ENCODE data around the gene SPAG16. TPM values are rescaled to one million over a fixed set of nuclear protein-coding genes. Genes with fewer than 3 reads are reported as not detected.
"Not testable (repeated sequence)": the region's sequence is repeated elsewhere in the genome, so short reads cannot be mapped to it uniquely, and the experiment has no call there.

SPAG16 gene
- polyA plus RNA-seq, 3 donors = 67.5 to 76.2 (median 73.5) TPM

- DNase-seq (ENCODE audit: low read depth in 3 of 3, low spot score in 2 of 3) = no peak
Measured at GRCh38 chr2:213980883-213981282, 696.6 kb downstream of the SPAG16 start.

DNA sequence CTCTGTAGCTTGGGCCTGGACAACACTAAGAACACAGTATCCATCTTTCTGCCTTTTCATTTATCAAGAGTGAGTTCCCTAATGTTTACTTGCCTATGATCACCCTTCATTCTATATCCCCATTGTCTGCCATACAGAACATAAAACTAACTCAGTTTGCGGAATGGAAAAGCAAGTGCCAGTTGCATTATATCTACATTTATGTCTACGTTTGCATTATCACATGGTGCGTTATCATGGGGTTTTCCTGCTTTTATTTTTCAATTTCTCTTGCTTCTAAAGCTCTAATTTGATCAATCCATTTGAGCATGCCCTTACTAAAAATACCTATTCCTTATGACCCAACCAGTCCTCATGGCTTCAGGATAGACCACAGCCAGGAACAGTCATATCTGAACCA is 704.9 kb downstream of the SPAG16 start:
- no peak for DNase-seq (ENCODE audit: low read depth in 3 of 3, low spot score in 2 of 3)

- DNase-seq (ENCODE audit: low read depth in 3 of 3, low spot score in 2 of 3) = no peak
Measured at GRCh38 chr2:213991453-213992108, 707.3 kb downstream of the SPAG16 start.

DNA sequence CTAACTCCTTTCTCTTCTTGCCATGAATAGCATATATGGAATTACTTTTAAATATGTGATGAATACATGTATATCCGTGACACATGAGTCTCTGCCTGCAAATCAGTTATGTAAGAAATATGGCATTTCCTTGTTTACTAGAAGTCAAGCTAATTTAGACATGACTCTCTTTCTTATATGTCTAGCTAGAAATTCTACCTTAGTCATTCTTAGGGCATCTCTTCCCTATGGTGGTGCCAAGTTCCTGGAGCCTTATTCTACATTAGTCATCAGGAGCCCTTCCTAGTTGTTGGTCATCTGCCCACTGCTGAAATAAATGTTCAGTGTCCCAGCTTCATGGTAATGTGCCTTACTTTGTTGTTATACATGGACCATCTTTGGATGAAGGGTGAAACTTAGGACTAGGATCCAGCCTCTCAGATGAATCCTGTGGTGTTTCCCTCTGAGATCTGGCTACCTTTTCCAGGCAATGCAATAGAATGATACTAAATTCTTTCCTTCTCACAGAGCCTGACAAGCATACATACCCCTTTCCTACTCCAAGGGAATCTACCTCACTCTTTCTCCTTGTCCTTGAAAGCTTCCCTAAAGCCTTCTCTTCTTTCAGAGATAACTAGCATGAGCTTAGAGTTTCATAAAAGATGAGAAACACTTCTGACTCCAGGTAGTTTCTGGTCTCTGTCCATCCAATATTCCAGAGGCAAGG is 711.3 kb downstream of the SPAG16 start:
- DNase-seq (ENCODE audit: low read depth in 3 of 3, low spot score in 2 of 3) = no peak

DNA sequence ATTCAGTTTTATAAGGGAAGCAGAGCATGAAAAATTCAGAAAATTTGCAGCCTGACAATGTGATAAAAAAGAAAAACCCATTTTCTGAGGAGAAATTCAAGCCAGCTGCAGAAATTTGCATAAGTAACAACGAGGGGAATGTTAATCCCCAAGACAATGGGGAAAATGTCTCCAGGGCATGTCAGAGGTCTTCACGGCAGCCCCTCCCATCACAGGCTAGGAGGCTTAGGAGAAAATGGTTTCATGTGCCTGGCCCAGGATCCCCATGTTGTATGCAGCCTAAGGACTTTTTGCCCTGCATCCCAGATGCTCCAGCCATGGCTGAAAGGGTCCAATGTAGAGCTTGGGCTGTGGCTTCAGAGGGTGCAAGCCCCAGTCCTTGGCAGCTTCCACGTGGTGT is 714.7 kb downstream of the SPAG16 start:
- not testable (repeated sequence) for DNase-seq (ENCODE audit: low read depth in 3 of 3, low spot score in 2 of 3)

- no peak for DNase-seq (ENCODE audit: low read depth in 3 of 3, low spot score in 2 of 3)
Measured at GRCh38 chr2:214004463-214004862, 720.2 kb downstream of the SPAG16 start.

GRCh38 chr2:214005337-214005736 is 721.1 kb downstream of the SPAG16 start:
- no peak for DNase-seq (ENCODE audit: low read depth in 3 of 3, low spot score in 2 of 3)

GRCh38 chr2:214006601-214007000 is 722.3 kb downstream of the SPAG16 start:
- DNase-seq (ENCODE audit: low read depth in 3 of 3, low spot score in 2 of 3) = no peak

- DNase-seq (ENCODE audit: low read depth in 3 of 3, low spot score in 2 of 3) = no peak
Measured at GRCh38 chr2:214011676-214012075, 727.4 kb downstream of the SPAG16 start.

DNA sequence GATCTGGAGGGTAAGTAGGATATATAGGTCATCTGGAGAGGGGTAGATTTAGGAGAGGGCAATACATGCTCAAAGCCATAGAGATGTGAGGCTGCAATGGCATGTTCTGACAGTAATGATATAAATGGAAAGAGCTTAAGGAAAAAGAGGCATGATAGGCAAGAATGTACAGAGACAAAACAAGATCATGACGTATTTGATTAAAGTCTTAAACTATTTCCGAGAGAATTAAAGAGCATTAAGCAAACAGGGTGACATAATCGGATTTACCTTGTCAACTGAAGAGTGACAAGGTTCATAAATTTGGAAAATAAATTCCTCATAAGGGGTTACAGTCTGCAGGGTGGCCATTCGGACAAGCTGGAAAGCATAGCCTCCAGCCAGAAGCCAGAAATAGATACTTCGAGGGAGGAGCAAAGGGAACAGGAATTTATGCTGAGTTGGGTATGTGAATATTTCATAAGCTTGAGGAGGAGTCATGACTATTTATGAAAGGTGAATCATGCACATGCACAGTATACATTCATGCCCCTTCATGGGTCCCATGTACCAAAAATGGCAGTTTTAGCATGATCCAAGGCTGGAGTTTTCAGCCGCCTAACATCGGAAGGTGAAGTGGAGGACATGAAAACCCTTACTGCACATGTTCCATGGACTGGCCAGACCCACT is 730.4 kb downstream of the SPAG16 start:
- no peak for DNase-seq (ENCODE audit: low read depth in 3 of 3, low spot score in 2 of 3)

- DNase-seq (ENCODE audit: low read depth in 3 of 3, low spot score in 2 of 3) = no peak
Measured at GRCh38 chr2:214019229-214019972, 735.1 kb downstream of the SPAG16 start.

DNA sequence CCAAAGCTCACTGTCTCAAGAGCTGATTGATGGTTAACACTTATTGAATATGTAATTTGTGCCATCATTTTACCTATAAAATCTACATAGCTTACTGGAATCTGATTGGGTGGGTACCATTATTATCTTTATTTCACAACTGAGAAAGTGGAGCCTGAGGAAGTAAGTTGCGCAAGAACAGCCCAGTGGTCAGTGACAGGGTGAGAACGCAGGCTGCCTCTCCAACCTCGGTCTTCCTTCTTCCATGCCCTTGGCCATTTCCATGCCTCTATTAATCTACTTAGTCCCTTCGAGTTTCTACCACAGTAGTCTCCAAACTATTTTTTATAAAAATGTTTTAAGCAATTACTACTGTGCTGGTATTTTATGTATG is 735.7 kb downstream of the SPAG16 start:
- no peak for DNase-seq (ENCODE audit: low read depth in 3 of 3, low spot score in 2 of 3)

- DNase-seq (ENCODE audit: low read depth in 3 of 3, low spot score in 2 of 3) = no peak
Measured at GRCh38 chr2:214029190-214029589, 744.9 kb downstream of the SPAG16 start.

DNA sequence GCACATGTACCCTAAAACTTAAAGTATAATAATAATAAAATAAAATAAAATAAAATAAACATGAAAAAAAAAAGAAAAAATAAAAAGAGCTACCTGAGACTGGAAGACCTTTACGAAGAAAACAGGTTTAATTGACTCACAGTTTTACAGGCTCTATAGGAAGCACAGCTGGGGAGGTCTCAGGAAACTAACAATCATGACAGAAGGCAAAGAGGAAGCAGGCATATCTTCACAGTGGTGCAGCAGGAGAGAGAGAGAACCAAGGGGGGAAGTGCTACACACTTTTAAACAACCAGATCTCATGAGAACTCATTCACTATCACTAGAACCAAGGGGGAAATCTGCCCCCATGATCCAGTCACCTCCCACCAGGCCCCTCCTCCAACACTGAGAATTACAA is 747.3 kb downstream of the SPAG16 start:
- DNase-seq (ENCODE audit: low read depth in 3 of 3, low spot score in 2 of 3) = no peak

GRCh38 chr2:214034417-214034816 is 750.2 kb downstream of the SPAG16 start:
- DNase-seq (ENCODE audit: low read depth in 3 of 3, low spot score in 2 of 3) = no peak

DNA sequence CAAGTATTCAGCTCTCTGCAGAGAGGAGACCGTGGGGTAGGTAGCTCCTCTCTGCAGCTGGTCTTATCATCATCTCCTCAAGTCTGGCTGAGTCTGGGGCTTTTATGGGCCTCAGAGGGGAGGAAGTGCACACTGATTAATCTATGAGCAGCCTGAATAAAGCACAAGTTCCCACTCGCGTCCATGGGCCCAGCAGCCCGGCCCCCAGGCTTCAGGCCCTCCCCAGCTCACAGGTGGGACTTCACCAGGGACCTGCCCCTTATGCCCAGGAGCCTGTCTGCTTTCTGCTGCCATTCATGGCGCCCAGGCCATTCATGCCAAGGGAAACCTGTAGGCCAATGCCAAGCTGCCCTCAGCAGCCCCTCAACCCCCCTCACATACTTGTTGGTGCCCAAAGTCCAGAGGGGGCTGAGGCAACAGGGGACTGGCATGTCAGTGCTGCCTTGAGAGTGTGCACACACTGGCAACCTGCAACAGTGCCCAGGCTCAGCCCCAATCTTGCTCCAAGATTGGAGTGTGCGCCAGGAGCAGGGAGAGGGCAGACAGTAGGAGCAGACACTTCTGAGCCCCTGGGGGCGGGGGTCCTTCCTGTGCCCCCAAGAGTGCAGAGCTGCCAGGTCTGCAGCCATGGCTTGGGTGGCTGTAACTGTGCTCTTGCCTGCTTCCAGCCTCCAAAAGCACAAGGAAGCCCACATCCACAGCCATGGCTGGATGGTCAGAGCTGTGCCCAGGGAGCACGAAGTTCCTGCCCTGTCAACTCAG is 751.0 kb downstream of the SPAG16 start:
- DNase-seq (ENCODE audit: low read depth in 3 of 3, low spot score in 2 of 3) = no peak

- DNase-seq (ENCODE audit: low read depth in 3 of 3, low spot score in 2 of 3) = no peak
Measured at GRCh38 chr2:214035921-214036320, 751.7 kb downstream of the SPAG16 start.

GRCh38 chr2:214038186-214038585 is 753.9 kb downstream of the SPAG16 start:
- no peak for DNase-seq (ENCODE audit: low read depth in 3 of 3, low spot score in 2 of 3)

GRCh38 chr2:214050731-214051130 is 766.5 kb downstream of the SPAG16 start:
- DNase-seq (ENCODE audit: low read depth in 3 of 3, low spot score in 2 of 3) = no peak

- no peak for DNase-seq (ENCODE audit: low read depth in 3 of 3, low spot score in 2 of 3)
Measured at GRCh38 chr2:214051585-214051984, 767.3 kb downstream of the SPAG16 start.

DNA sequence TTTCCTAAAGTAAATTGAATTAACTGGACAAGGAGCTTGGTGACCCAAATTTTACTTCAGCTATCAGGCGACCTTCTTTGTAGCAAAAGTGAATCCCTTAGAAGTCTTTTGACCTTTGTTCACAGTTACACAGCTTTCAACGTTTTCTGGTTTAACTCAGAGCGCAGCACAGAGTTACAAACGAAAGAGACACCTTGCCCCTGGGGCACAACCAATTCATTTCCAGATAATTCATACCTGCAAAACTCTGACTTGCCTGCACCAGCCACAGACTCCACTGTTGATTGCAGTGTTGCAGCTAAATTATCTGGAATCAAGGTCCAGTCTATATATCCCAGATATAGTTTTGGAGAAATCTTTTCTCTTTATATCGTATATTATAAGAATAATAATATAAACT is 768.0 kb downstream of the SPAG16 start:
- no peak for DNase-seq (ENCODE audit: low read depth in 3 of 3, low spot score in 2 of 3)
